Osteocyte (in vitro differentiated cells): ENCODE measurements around the gene CLEC16A. TPM values are rescaled to one million over a fixed set of nuclear protein-coding genes. Genes with fewer than 3 reads are reported as not detected.

Experiments used
- DNase-seq: peaks from one replicate; pipeline ENCODE4 v3.0.0; 2021; ENCODE audit warnings: mixed read lengths; ENCODE audit not compliant: unreplicated experiment; ENCODE audit errors: extremely low spot score
- H3K27ac Mint-ChIP-seq: one replicate; pipeline ENCODE4 v1.8.0; 2021; ENCODE audit warnings: mild to moderate bottlenecking, mixed read lengths; ENCODE audit not compliant: unreplicated experiment
- H3K27me3 Mint-ChIP-seq: one replicate; pipeline ENCODE4 v1.8.0; 2021; ENCODE audit warnings: mixed read lengths; ENCODE audit not compliant: unreplicated experiment
- H3K36me3 Mint-ChIP-seq: one replicate; pipeline ENCODE4 v1.8.0; 2021; ENCODE audit warnings: mixed read lengths; ENCODE audit not compliant: unreplicated experiment
- H3K4me1 Mint-ChIP-seq: one replicate; pipeline ENCODE4 v1.8.0; 2021; ENCODE audit warnings: mixed read lengths; ENCODE audit not compliant: unreplicated experiment
- H3K4me3 Mint-ChIP-seq: one replicate; pipeline ENCODE4 v1.8.0; 2021; ENCODE audit warnings: mild to moderate bottlenecking, moderate library complexity, mixed read lengths; ENCODE audit not compliant: unreplicated experiment
- H3K9me3 Mint-ChIP-seq: one replicate; pipeline ENCODE4 v1.8.0; 2021; ENCODE audit warnings: mixed read lengths; ENCODE audit not compliant: unreplicated experiment
- total RNA-seq: library from RNA; stranded (reverse); gene quantifications from 2 replicates; pipeline ENCODE4 v1.2.1, GENCODE V29; 2021
- TF ChIP-seq, protein P1 (sequence below): fragments of 200-600 bp; sonication (generic); IDR thresholded peaks from 2 replicates; pipeline ENCODE4 v1.5.0; 2021; ENCODE audit warnings: antibody characterized with exemption, mild to moderate bottlenecking, moderate library complexity

The CLEC16A gene
- total RNA-seq, 1 donor from 2014 or later: 22.1 TPM

DNA sequence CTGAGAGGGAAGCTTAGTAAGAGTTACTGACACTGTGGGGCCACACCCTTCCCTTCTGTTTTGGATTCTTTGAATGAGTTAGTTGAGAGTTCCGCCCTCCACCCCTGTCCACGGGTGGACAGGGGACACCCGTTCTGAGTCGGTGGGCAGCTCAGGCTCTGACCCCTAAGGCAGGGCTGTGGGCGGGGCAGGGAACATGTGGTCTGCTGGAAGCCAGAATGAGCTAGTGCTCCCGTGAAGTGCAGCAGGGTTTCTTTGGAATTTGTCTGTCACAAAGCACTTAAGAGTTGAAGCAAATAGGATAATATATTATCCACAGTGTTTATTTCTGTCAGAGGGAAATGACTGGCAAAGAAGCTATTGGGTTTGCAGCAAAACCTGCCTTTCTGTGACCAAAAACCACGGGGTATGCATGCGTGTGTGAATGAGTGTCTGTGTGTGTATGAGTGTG lies 90.1 kb downstream of the CLEC16A start:
- no peak for DNase-seq
- Mint-ChIP-seq H3K9me3 (peaks cover 7% of the 10 kb centered on the region), H3K4me3 (no peak overlapping the region), H3K36me3 (peaks cover 49% of the 10 kb centered on the region), H3K27me3 (no peaks in the 10 kb centered on the region), H3K27ac (no peak overlapping the region), H3K4me1 (peaks cover 40% of the 10 kb centered on the region)
- TF ChIP-seq, protein P1, sequence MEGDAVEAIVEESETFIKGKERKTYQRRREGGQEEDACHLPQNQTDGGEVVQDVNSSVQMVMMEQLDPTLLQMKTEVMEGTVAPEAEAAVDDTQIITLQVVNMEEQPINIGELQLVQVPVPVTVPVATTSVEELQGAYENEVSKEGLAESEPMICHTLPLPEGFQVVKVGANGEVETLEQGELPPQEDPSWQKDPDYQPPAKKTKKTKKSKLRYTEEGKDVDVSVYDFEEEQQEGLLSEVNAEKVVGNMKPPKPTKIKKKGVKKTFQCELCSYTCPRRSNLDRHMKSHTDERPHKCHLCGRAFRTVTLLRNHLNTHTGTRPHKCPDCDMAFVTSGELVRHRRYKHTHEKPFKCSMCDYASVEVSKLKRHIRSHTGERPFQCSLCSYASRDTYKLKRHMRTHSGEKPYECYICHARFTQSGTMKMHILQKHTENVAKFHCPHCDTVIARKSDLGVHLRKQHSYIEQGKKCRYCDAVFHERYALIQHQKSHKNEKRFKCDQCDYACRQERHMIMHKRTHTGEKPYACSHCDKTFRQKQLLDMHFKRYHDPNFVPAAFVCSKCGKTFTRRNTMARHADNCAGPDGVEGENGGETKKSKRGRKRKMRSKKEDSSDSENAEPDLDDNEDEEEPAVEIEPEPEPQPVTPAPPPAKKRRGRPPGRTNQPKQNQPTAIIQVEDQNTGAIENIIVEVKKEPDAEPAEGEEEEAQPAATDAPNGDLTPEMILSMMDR: no peak

DNA sequence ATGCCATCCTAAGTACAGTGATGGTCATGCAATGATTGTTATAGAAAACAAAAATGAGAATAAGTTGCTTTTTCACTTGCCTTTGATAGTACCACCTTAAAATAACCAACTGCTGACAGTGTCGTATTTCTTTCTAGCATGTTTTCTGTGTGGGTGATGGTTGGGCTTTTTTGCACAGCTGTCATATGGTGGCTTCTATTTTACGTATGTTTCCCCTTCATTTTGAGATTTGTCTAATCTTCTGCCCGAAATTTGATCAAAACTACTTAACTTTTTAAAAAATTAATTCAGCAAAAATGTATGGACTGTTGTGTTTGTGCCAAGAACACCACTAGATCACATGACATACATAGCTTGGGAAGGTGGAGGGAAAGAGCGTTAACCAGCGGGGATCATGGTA lies 90.7 kb downstream of the CLEC16A start:
- TF ChIP-seq, protein P1: no peak
- Mint-ChIP-seq H3K9me3 (peaks cover 4% of the 10 kb centered on the region), H3K27ac (no peak overlapping the region), H3K36me3 (peaks cover 52% of the 10 kb centered on the region), H3K4me3 (no peak overlapping the region), H3K4me1 (peaks cover 35% of the 10 kb centered on the region), H3K27me3 (no peaks in the 10 kb centered on the region)
- no peak for DNase-seq

DNA sequence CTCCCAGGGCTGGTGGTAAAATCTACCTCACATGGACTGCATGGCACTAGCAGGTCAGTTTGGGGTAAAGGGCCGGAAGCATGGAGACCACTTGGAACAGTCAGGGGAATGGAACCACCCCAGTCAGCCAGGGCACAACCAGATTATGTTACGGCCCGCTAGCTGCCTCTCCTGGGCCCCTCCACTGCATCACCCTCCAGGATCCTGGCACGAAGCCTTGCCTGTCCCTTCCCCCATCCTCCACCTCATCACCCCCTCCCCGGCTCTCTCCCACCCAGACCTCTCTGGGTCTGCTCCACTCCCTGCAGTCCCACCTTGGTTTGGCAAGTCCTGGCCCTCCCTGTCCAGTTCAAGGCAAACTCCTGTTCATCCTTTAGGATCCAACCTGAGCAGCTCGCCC lies 91.7 kb downstream of the CLEC16A start:
- H3K36me3 Mint-ChIP-seq: peaks cover 50% of the 10 kb centered on the region
- DNase-seq: no peak
- TF ChIP-seq, protein P1: no peak
- H3K9me3 Mint-ChIP-seq: peaks cover 4% of the 10 kb centered on the region
- no peak overlapping the region for H3K4me3 Mint-ChIP-seq
- H3K27me3 Mint-ChIP-seq: no peaks in the 10 kb centered on the region
- peaks cover 28% of the 10 kb centered on the region for H3K4me1 Mint-ChIP-seq
- no peak overlapping the region for H3K27ac Mint-ChIP-seq

DNA sequence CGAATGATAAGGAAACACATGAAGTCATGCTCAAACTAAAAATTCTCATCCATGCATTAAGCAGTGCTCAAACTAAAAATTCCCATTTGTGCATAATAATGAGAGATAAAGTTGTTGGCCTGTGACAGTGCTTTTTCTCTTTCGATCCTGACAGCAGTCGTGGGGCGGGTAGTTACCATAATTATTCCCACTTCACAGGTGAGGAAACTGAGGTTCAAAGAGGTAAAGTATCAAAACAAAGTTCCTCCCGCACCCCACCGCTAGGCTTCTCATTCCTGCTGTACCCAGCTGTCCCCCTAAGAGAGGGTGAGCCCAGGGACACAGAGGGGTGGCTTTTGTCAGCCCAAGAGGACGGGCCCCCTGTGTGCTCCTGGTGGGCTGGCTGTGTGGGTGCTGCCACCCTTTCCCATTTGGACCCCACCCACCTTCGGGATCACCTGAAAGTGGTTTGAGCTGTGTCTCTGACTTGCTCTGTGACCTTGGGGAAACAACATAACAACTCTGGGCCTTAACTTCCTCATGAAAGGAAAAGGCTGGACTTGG lies 92.6 kb downstream of the CLEC16A start:
- Mint-ChIP-seq H3K27ac (no peak overlapping the region), H3K4me3 (no peak overlapping the region), H3K36me3 (peaks cover 51% of the 10 kb centered on the region)

DNA sequence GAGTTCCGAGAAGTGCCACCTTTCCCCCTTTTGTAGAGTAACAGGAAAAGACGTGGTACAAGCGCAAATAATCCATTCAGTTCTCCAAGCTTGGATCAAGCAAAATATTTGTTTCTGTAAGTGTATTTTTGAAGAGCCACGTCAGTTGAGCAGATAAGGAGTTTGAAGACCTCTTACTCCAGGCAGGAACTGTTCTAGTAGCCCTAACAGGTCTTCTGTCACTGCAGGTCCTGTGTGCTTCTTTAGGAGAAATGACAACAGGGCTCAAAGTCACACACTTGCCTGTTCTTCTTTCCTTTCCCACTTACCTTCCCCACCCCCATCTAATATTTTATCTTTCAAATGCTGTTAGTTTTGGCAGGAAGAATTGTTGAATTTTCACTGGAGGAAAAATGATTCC lies 93.9 kb downstream of the CLEC16A start:
- peaks cover 13% of the 10 kb centered on the region for H3K4me1 Mint-ChIP-seq
- peaks cover 4% of the 10 kb centered on the region for H3K9me3 Mint-ChIP-seq
- H3K27me3 Mint-ChIP-seq: no peaks in the 10 kb centered on the region
- H3K4me3 Mint-ChIP-seq: no peak overlapping the region
- TF ChIP-seq, protein P1: no peak
- no peak for DNase-seq
- no peak overlapping the region for H3K27ac Mint-ChIP-seq
- H3K36me3 Mint-ChIP-seq: peaks cover 46% of the 10 kb centered on the region

More for the DNA sequence above, 92.6 kb downstream of the CLEC16A start:
- no peaks in the 10 kb centered on the region for H3K27me3 Mint-ChIP-seq
- TF ChIP-seq, protein P1: no peak
- H3K9me3 Mint-ChIP-seq: peaks cover 4% of the 10 kb centered on the region
- DNase-seq: no peak
- H3K4me1 Mint-ChIP-seq: peaks cover 24% of the 10 kb centered on the region
